ENCODE measurements around the gene PAWR.
"Not testable (repeated sequence)": the region's sequence is repeated elsewhere in the genome, so short reads cannot be mapped to it uniquely, and the experiment has no call there.

PAWR gene

GRCh38 chr12:79566452-79567174 lies 124.2 kb downstream of the PAWR start:
- DNase-seq (ENCODE audit: low read depth): no peak
- TF ChIP-seq CTCF (IDR thresholded peaks at IDR 0.05; ENCODE audit: control insufficient read depth, insufficient read depth, low read depth, low read length, missing control alignments): no peak
- no peak overlapping the region for H3K4me3 ChIP-seq (ENCODE audit: control insufficient read depth, low read depth, low read length)

- not testable (repeated sequence) for H3K4me3 ChIP-seq (ENCODE audit: control insufficient read depth, low read depth, low read length); DNase-seq (ENCODE audit: low read depth)
Observed at GRCh38 chr12:79564727-79565350, 125.9 kb downstream of the PAWR start.

GRCh38 chr12:79563021-79563740 lies 127.6 kb downstream of the PAWR start:
- TF ChIP-seq CTCF (IDR thresholded peaks at IDR 0.05; ENCODE audit: control insufficient read depth, insufficient read depth, low read depth, low read length, missing control alignments): no peak
- no peak for DNase-seq (ENCODE audit: low read depth)

GRCh38 chr12:79561401-79562132 lies 129.2 kb downstream of the PAWR start:
- DNase-seq (ENCODE audit: low read depth): no peak
- TF ChIP-seq CTCF (IDR thresholded peaks at IDR 0.05; ENCODE audit: control insufficient read depth, insufficient read depth, low read depth, low read length, missing control alignments): no peak
- H3K4me3 ChIP-seq (ENCODE audit: control insufficient read depth, low read depth, low read length): no peak overlapping the region

More at GRCh38 chr12:79563021-79563740, 127.6 kb downstream of the PAWR start:
- H3K4me3 ChIP-seq (ENCODE audit: control insufficient read depth, low read depth, low read length): no peak overlapping the region

GRCh38 chr12:79560225-79560889 lies 130.4 kb downstream of the PAWR start:
- no peak for DNase-seq (ENCODE audit: low read depth)
- no peak overlapping the region for H3K4me3 ChIP-seq (ENCODE audit: control insufficient read depth, low read depth, low read length)
- no peak for TF ChIP-seq CTCF (IDR thresholded peaks at IDR 0.05; ENCODE audit: control insufficient read depth, insufficient read depth, low read depth, low read length, missing control alignments)

- no peak for DNase-seq (ENCODE audit: low read depth)
- no peak for TF ChIP-seq CTCF (IDR thresholded peaks at IDR 0.05; ENCODE audit: control insufficient read depth, insufficient read depth, low read depth, low read length, missing control alignments)
- no peak overlapping the region for H3K4me3 ChIP-seq (ENCODE audit: control insufficient read depth, low read depth, low read length)
Observed at GRCh38 chr12:79559591-79559990, 131.2 kb downstream of the PAWR start.
